Measurements from ENCODE around the gene PBXIP1. TPM values are rescaled to one million over a fixed set of nuclear protein-coding genes. Genes with fewer than 3 reads are reported as not detected.

The PBXIP1 gene
- total and polyA plus RNA-seq, 2 of the 13 experiments (the other 11 are each of a cell fraction or from before 2014, with no cell fraction given), result 16.3 to 31.9 TPM

GRCh38 chr1:154999571-155000410, 43.9 kb upstream of the PBXIP1 start (continued):
- TF ChIP-seq ZNF770 (CRISPR knock-in tag; IDR thresholded peaks at IDR 0.05) (no peak), SIN3B (IDR thresholded peaks at IDR 0.05; ENCODE audit: low read length) (no peak), ZNF10 (CRISPR knock-in tag; IDR thresholded peaks at IDR 0.05; ENCODE audit: borderline replicate concordance, low read depth) (no peak), ISL2 (CRISPR knock-in tag; IDR thresholded peaks at IDR 0.05) (no peak), ZC3H4 (CRISPR knock-in tag; IDR thresholded peaks at IDR 0.05; ENCODE audit: borderline replicate concordance) (peak; percentile 34; the same call in 1 of the 2 replicates), EHMT2 (IDR thresholded peaks at IDR 0.05; ENCODE audit: borderline replicate concordance, low read depth, low read length) (no peak), ETV6 (CRISPR knock-in tag; conservative IDR thresholded peaks at IDR 0.05) (0 out of 2 replicates have a peak, but pooled peaks have one; percentile 3), ZNF20 (CRISPR knock-in tag; IDR thresholded peaks at IDR 0.05) (0 out of 2 replicates have a peak, but pooled peaks have one; percentile 45), SIX4 (CRISPR knock-in tag; IDR thresholded peaks at IDR 0.05) (no peak), ZNF644 (CRISPR knock-in tag; IDR thresholded peaks at IDR 0.05; ENCODE audit: low read depth) (peak; percentile 36; the same call in 1 of the 2 replicates), GABPB1 (CRISPR knock-in tag; IDR thresholded peaks at IDR 0.05) (no peak), ZFP36 (IDR thresholded peaks at IDR 0.05; ENCODE audit: borderline replicate concordance, low read depth, low read length, partially characterized antibody) (no peak), CEBPZ (IDR thresholded peaks at IDR 0.05; ENCODE audit: low read length) (no peak), ATF3 (CRISPR knock-in tag; IDR thresholded peaks at IDR 0.05) (no peak), POLR2A (IDR thresholded peaks at IDR 0.05; ENCODE audit: insufficient read depth in 1 of 2, low read depth in 2 of 2, low read length in 2 of 2) (peak; percentile 21 to 34; a peak in 2 of 4 replicates), SNAPC2 (CRISPR knock-in tag; IDR thresholded peaks at IDR 0.05) (no peak), LCORL (IDR thresholded peaks at IDR 0.05) (no peak), LCORL (CRISPR knock-in tag; IDR thresholded peaks at IDR 0.05) (peak; percentile 61), ASH2L (IDR thresholded peaks at IDR 0.05; ENCODE audit: insufficient read length, low read depth, low read length) (no peak), ZNF256 (CRISPR knock-in tag; conservative IDR thresholded peaks at IDR 0.05) (no peak), PLRG1 (conservative IDR thresholded peaks at IDR 0.05) (no peak), ERF (CRISPR knock-in tag; IDR thresholded peaks at IDR 0.05) (peak; percentile 47; the same call in 1 of the 2 replicates), ZHX1 (CRISPR knock-in tag; IDR thresholded peaks at IDR 0.05; ENCODE audit: low read depth) (no peak)
